GM21381 (cell line): Measurements from ENCODE around the gene ADCY5.
"Not testable (repeated sequence)": the region's sequence is repeated elsewhere in the genome, so short reads cannot be mapped to it uniquely, and the experiment has no call there.

Experiments
- ATAC-seq: cut with Tn5 transposase; IDR thresholded peaks from one replicate; pipeline ENCODE4 v1.9.1; 2021; ENCODE audit warnings: mild to moderate bottlenecking, moderate library complexity; ENCODE audit not compliant: unreplicated experiment

The ADCY5 gene

DNA sequence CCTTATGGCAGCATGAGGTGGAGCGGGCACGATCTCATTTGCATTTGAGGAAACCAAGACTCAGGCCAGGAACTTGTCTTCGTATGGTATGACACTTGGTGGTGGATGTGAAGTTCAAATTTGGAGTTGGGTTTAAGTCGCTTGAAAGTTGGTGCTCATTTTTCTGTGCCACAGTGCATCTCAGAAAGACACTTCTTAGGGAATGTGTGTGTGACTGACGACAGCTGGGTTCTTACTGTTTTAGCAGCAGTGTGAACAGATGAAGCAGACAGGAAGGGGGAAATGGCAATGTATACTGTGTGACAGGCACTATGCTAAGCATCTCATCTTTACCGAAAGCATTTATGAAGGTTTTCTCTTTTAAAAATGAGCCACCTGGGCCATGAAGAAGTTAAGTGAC, 171.8 kb downstream of the ADCY5 start:
- no peak for ATAC-seq

DNA sequence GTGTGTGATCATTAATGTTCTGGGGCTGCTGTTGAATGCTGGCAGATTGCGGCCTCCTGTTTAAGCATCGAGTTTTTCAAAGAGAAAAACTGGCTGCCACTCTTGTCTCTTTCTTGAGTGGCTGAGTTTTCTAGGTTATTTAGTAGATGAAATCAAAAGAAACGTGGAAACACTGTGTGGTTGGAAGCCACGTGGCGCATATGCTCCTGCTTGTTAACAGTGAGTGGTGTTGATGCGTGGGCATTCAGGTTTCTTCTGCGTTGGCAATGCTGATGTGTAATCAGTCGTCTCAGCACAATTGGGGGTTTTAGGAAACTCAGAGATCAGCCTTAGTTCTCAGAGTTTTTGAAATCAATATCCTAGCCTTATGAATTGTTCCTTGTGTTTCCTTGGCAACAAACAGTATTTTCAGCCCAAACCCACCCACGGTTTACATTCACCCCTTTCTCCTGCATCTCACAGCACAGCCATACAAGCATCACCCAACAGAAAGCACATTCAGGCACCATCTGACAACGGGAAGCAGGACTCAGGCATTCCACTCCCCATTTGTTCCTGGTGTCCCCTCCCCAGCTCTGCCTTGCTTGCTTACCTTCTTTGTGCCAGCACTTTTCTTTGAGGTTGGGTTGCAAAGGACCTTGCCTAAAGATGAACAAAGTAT, 172.4 kb downstream of the ADCY5 start:
- ATAC-seq: no peak

DNA sequence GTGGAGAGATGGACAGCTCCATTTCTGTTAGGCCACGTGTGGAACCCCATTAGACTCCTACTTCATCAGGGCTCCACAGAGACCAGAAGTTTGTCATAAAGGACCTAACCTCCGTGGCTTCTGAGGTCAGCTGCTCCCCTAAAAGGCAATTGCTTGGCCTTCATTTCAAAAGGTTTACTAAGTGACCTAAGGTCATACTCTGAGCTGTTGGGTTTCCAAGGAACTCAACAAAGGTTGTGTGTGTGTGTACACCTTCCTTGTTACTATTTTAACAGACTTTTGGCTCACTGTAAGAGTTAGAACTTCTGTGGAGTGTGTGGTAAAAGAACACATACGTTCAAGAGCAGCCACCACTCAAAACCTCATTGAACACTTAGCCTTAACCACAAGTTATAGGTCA, 173.2 kb downstream of the ADCY5 start:
- ATAC-seq: no peak

DNA sequence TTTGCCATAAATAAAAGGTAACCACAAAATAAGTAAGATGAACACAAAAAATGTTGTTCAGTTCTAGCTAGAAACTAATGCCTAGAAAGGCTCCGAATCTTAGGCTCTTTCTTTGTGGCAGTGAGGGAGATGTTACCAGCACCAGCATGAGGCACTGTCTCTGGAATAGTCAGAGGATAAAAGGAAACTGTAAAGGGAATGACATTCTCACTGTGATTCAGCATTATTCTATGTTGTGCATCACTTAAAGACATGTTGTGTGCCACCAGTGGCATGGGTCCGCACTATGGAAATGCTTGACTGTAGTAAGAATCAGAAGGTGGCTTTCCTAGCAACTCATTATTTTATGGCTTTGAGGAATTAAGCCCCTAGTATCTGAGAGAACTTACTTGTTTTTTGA, 176.3 kb downstream of the ADCY5 start:
- no peak for ATAC-seq

DNA sequence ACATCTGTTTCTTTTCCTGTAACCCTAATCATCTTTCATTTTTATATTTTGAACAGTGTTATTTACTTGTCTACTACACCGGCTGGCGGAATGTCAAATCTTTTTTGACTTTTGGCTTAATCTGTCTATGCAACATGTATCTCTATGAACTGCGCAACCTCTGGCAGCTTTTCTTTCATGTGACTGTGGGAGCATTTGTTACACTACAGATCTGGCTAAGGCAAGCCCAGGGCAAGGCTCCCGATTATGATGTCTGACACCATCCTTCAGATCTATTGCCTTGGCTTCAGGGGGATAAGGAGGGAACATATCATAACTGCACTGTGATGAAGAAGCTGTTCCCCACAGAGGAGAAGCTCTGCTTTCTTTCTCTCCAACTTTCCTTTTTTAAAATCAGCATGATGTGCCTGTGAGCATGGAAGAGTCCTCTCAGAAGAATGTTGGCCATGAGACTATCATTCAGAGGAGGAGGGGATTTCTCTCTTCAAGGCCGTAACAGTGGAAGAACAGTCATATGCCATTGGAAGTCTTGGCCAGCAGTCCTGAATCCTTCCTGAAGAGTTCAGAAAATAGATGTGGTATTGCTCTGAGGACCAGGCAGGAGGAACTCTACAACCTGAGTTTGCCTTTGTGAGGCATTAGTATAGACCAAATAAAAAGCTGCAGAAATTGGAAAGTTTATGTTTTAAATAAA, 177.3 kb downstream of the ADCY5 start:
- ATAC-seq: no peak

DNA sequence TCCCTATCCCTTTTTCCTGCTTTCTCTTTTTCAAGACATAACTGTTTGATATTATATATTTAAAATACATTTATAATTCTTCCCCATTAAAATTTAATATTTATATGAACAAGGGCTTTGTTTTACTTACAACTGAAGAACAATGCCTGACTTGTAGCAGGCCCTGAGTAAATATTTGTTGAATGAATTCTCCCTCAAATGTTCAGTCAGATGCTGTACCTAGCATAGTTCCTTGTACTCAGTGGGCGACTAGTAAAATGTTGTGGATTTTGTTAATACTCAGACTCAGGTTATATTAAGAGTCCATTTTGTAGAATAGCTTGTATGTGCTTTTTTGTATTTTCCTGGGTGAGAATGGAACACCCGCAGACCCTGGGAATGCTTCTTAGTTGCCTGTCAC, 178.1 kb downstream of the ADCY5 start:
- no peak for ATAC-seq

DNA sequence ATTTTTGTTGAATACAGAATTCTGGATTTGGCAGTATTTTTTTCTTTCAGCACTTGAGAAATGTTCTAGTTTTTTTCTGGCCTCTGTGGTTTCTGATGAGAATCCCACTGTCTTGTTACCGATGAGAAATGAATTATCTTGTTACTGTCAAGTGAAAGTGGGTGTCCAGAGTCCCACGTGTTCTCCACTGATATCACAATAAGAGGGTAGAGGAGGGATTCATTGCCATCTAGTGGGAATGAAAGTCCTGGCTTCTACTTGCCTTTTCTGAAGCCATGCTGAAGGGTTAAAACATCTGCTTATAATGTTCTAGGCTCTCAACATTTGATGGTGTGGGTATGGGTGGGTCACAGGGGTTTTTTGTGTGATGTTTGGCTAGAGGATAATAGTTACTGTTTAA, 181.1 kb downstream of the ADCY5 start:
- ATAC-seq: no peak

DNA sequence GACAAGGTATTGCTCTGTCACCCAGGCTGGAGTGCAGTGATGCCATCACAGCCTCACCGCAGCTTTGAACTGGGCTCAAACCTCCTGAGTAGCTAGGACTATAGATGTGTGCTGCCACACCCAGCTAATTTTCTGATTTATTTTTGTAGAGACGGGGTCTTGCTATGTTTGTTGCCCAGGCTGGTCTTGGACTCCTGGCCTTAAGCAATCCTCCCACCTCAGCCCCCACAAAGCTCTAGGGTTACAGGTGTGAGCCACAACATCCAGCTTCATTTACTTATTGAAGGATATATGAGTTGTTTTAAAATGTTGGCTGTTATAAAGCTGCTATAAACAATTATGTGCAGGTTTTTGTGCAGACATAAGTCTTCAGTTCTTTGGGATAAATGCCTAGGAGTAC, 184.9 kb downstream of the ADCY5 start:
- ATAC-seq: no peak

DNA sequence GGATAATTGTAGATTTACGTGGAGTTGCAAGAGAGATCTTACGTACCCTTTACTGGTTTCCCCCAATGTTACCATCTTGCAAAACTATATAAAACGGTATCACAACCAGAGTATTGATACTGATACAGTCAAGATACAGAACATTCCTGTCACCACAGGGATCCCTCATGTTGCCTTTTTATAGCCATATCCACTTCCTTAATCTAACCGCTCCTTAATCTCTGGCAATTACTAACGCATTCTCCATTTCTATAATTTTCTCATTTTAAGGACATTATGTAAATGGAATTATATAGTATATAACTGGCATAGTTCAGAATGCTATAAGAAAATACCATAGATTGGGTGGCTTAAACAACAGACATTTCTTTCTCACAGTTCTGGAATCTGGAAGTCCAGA, 186.0 kb downstream of the ADCY5 start:
- ATAC-seq: no peak

DNA sequence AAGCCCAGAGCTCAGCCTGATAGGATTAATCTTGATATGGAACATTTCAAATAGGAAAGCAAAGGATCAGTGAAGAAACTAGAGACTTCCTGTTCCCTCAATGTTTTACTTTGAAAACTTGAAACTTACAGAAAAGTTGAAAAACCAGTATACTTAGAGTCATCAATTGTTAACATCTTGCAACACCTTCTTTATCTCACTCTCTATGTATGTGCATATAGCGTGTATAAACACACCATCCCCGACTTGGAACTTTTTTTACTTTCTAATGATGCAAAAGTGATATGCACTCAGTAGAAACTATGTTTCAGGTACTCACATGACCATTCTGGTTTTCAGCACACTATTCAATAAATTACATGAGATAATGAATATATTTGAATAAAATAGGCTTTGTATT, 186.7 kb downstream of the ADCY5 start:
- no peak for ATAC-seq

DNA sequence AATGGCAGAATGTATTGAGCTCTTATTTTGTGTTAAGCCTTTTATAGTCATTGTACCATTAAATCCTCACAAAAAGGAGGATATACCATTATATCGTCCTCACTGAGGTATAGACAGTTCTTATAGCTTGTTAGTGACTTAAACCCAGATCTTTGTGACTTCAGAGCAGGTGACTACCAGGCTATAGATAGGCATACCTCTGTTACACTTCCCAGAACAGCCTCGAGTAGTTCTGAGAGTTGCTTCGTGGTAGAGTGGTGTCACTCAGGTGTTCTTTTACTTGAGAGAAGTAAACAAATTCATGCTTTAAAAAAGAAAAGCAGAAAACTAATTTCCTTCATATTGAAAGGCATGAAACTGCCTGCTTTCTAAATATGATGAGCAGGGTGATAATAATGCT, 187.2 kb downstream of the ADCY5 start:
- no peak for ATAC-seq

DNA sequence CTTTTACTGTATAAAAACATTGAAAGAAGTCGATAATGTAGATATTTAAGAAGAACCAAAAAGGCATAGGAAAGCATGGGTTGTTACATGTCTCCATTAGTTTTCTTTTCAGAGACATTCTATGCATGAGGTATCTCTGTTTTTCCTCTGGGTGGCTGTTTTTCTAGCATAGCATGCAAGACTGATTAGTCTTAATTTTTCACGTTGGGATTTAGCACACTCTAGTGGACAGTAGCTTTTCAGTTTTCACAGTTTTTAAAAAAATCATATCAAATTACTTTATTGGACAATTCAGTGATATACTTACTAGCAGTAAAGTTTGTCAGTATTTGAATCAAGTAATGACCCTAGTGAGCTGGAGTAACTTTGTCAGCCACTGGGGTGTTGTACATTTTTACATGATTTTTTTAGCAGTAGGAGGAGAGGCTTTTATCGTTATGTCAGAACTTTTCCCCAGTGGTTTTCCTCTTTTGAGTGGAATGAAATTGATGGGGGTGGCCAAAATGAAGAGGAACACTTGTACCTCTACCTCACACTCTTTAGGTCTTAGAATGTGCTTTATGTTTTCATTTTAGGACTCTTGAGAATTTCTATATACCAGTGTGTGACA, 190.0 kb downstream of the ADCY5 start:
- ATAC-seq: no peak

DNA sequence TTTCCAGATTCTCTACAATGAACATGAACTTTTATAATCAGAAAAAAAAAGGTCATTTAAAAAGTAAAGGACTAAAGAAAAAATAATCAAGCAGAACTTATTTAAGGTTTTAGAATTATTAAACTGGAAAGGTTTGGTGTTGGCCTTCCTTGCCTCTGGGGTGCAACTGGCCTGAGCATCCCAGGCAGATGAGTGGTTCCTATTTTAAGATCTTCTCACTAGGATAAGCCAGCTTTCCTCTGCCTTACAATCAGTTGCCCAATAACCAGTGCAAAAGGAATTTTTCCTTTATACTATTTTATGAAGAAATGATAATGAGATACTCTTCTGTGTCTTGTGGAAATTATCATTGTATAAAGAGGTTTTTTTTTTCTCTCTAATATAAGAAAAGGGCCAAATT, 190.5 kb downstream of the ADCY5 start:
- no peak for ATAC-seq

DNA sequence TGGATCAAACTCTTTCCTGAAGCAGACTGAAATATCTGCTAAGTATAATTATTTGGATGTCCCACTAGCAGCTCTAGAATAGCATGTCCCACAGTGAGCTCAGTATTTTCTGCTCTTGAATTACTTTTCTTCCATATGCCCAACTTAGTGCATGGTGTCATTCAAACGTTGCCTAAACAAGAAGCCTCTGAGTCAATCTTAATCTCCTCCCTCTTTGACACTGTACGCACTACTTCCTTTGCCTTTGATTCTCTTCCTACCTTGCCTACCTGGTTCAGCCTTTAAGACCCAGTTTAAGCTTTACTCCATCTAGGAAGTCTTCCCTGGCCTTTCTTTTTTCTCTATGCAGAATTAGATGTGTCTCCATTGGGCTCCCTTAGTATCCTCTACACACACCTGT, 192.6 kb downstream of the ADCY5 start:
- no peak for ATAC-seq

DNA sequence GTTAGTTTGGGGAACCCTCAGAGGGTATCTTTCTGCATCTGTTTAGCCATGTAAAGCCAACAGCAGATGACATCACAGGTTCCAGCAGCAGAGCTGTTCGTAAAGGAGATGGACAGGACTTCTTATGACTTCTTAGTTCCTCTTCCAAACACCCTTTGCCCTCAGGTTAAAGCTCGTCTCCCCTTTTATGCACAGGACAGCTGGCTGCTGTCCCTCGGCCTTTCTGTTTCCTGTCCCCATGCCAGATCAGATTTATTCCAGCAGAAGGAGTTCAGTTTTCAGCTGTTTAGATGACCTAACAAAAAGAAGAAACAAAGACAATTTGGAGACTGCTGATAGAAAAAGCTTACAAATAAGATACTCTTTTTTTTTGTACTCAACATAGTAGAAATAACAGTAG, 202.0 kb downstream of the ADCY5 start:
- no peak for ATAC-seq

DNA sequence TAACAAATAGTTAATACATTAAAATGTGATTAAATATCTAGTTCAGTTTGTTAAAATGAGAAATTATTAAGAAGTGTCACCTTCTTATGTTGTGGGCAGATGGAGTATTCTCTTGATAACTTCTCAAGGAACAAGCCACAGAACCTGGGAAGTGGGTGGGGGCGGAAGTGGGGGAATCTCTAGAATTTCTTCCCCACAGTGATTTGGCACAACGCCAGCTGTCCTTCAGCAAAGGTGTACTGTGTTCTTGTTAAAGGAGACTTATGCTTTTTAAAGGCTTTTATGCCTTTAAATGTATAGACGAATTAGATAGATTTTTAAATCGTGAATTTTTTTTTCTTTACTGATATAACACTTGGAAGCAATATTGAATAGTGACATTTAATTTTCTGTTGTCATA, 204.8 kb downstream of the ADCY5 start:
- ATAC-seq: no peak

DNA sequence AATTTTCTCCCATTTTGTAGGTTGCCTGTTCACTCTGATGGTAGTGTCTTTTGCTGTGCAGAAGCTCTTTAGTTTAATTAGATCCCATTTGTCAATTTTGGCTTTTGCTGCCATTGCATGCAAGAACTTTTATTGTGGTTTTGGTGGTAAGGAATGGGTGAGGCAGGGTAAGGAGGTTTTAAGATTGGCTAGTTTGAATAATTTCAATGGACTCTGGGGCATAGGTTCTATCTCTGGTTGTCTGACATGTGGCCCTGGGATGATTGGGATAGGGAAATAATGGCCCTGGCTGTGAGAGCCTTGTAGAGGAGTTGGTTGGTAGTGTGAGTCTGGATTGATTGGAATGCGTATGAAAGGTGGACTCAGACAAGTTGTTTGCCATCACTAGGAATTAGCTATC, 209.1 kb downstream of the ADCY5 start:
- ATAC-seq: no peak

DNA sequence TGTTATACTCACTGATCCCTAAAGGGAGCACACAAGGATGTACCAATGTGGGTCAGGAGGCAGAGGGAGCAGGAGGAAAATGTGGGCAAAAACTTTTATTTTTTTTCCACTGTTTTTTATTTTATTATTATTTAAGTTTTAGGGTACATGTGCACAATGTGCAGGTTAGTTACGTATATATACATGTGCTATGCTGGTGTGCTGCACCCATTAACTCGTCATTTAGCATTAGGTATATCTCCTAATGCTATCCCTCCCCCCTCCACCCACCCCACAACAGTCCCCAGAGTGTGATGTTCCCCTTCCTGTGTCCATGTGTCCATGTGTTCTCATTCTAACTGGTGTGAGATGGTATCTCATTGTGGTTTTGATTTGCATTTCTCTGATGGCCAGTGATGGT, 209.7 kb downstream of the ADCY5 start:
- not testable (repeated sequence) for ATAC-seq

DNA sequence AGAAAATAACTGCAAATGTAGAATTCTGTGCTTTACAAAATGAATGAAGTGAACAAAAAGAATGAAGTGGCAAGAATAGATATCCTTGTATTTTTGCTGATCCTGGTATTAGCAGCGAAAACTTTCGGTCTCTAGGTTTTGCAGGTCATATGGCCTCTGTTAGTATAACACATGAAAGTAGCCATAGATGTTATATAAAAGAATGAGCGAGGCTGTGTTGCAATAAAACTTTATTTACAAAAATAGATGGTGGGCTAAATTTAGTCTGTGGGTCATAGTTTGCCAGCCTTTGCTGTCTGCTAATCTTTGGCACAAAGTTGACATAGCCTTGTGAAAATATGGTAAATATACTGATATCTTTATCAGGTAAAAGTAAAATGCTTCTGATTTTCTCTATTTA, 212.0 kb downstream of the ADCY5 start:
- ATAC-seq: no peak
